ENCODE data around the gene CYP19A1. TPM values are rescaled to one million over a fixed set of nuclear protein-coding genes. Genes with fewer than 3 reads are reported as not detected.

CYP19A1 gene
- total and polyA plus RNA-seq, 2 donors (not counting 1 experiment from before 2014, with no cell fraction given): not detected

- no peaks in the 10 kb centered on the region for H3K4me1 ChIP-seq (ENCODE audit: control insufficient read depth in 2 of 2, insufficient read depth in 2 of 2, low read length in 2 of 2)
- no peak overlapping the region for H3K4me3 ChIP-seq (ENCODE audit: control extremely low read depth in 1 of 5, extremely low read depth in 1 of 5, insufficient read depth in 1 of 5, low read depth in 2 of 5, low read length in 4 of 5)
- ChIA-PET POLR2A (no interaction called here), CTCF (no interaction called here)
- ATAC-seq (ENCODE audit: low read depth) (no peak), DNase-seq (no peak)
- Mint-ChIP-seq H3K4me1 (no peaks in the 10 kb centered on the region), H3K9me3 (ENCODE audit: insufficient read depth) (no peaks in the 10 kb centered on the region), H3K27ac (no peak overlapping the region), H3K4me3 (no peak overlapping the region), H3K27me3 (peaks cover 10% of the 10 kb centered on the region)
- no peak overlapping the region for H3K9ac ChIP-seq (ENCODE audit: low read length)
- 92% methylated on average over 6 of the region's 7 CpGs for WGBS (ENCODE audit: insufficient coverage)
- H3K79me2 ChIP-seq (ENCODE audit: control insufficient read depth, insufficient read depth, low read length): no peaks in the 10 kb centered on the region
- no peak overlapping the region for H3K4me2 ChIP-seq (replicated peaks; ENCODE audit: low read depth, low read length, poor library complexity, severe bottlenecking)
- no peaks in the 10 kb centered on the region for H3K36me3 ChIP-seq (replicated peaks in 1 of 2; ENCODE audit: control extremely low read depth in 1 of 2, control insufficient read depth in 1 of 2, extremely low read depth in 1 of 2, insufficient read depth in 2 of 2, low read length in 1 of 2)
- intact Hi-C loops (cut with micrococcal nuclease): no loop called here
- H3K27me3 ChIP-seq (replicated peaks in 1 of 4; ENCODE audit: control extremely low read depth in 1 of 4, control insufficient read depth in 3 of 4, insufficient read depth in 4 of 4, low read length in 3 of 4): no peaks in the 10 kb centered on the region
- no peaks in the 10 kb centered on the region for H4K20me1 ChIP-seq (ENCODE audit: control insufficient read depth, insufficient read depth, low read length, poor library complexity, severe bottlenecking)
- no peak for TF ChIP-seq EZH2 (IDR thresholded peaks at IDR 0.05; ENCODE audit: borderline replicate concordance, insufficient read depth, low read depth, low read length, poor library complexity, severe bottlenecking)
- TF ChIP-seq, protein P1, sequence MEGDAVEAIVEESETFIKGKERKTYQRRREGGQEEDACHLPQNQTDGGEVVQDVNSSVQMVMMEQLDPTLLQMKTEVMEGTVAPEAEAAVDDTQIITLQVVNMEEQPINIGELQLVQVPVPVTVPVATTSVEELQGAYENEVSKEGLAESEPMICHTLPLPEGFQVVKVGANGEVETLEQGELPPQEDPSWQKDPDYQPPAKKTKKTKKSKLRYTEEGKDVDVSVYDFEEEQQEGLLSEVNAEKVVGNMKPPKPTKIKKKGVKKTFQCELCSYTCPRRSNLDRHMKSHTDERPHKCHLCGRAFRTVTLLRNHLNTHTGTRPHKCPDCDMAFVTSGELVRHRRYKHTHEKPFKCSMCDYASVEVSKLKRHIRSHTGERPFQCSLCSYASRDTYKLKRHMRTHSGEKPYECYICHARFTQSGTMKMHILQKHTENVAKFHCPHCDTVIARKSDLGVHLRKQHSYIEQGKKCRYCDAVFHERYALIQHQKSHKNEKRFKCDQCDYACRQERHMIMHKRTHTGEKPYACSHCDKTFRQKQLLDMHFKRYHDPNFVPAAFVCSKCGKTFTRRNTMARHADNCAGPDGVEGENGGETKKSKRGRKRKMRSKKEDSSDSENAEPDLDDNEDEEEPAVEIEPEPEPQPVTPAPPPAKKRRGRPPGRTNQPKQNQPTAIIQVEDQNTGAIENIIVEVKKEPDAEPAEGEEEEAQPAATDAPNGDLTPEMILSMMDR (IDR thresholded peaks at IDR 0.05): no peak
- H3K27ac ChIP-seq (ENCODE audit: low read length in 2 of 2): no peak overlapping the region
- H2AFZ ChIP-seq (ENCODE audit: insufficient read depth, low read depth, low read length, poor library complexity, severe bottlenecking): no peak overlapping the region
- H3K9me3 ChIP-seq (ENCODE audit: control extremely low read depth in 1 of 3, control insufficient read depth in 2 of 3, insufficient read depth in 1 of 3, low read length in 2 of 3): no peaks in the 10 kb centered on the region
Observed at GRCh38 chr15:51315726-51316125, 22.7 kb downstream of the CYP19A1 start.

DNA sequence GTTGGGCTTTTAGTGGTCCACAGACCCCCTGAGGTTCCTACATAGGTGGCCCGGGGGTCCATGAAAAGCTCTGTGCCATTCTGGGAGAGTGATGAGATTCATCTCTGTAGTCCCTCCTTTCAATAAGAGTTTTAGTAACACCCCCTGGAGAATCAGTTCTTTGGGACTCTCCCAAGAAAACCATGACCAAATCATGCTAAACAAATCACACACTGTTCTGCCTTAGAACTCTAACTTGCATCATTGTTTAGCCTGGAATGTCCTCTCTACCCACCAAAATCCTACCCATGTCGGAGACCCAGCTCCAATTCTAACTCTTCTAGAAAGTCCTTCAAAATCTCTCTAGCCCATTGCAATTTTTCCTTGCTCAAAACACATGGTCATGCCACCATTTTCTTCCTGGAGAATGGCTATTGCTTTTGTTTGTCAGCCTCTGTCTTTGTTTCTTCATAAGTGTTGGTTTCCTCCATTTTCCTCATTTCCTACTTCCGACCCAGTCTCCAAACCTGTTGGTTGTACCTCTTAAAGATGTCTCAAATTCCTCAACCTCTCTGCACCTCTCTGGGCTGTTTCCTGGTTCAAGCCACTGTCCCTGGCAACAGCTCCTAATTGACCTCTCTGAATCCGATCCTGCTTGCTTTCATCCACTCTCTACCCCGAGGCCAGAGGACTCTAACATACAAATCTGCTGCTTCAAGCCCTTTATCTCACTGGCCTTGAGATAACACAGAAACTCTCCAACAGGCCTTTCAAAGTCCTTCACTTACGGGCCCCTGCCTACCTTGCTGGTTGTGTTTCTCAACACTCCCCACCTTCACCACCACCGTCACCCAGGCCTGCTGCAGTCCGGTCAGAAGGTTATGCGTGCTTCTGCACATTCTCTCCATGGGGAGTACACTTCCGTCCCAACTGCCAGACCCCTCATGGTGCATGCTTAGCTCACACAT is 23.7 kb downstream of the CYP19A1 start:
- no peak overlapping the region for H3K4me3 Mint-ChIP-seq
- H3K27ac Mint-ChIP-seq: no peak overlapping the region
- Histone ChIP-seq H3K36me3 (replicated peaks in 1 of 2; ENCODE audit: control extremely low read depth in 1 of 2, control insufficient read depth in 1 of 2, extremely low read depth in 1 of 2, insufficient read depth in 2 of 2, low read length in 1 of 2) (no peaks in the 10 kb centered on the region), H2AFZ (ENCODE audit: insufficient read depth, low read depth, low read length, poor library complexity, severe bottlenecking) (no peak overlapping the region), H3K4me2 (replicated peaks; ENCODE audit: low read depth, low read length, poor library complexity, severe bottlenecking) (no peak overlapping the region), H3K9me3 (ENCODE audit: control extremely low read depth in 1 of 3, control insufficient read depth in 2 of 3, insufficient read depth in 1 of 3, low read length in 2 of 3) (no peaks in the 10 kb centered on the region), H3K79me2 (ENCODE audit: control insufficient read depth, insufficient read depth, low read length) (no peaks in the 10 kb centered on the region), H3K4me1 (ENCODE audit: control insufficient read depth in 2 of 2, insufficient read depth in 2 of 2, low read length in 2 of 2) (no peaks in the 10 kb centered on the region), H3K4me3 (ENCODE audit: control extremely low read depth in 1 of 5, extremely low read depth in 1 of 5, insufficient read depth in 1 of 5, low read depth in 2 of 5, low read length in 4 of 5) (no peak overlapping the region), H3K27ac (ENCODE audit: low read length in 2 of 2) (no peak overlapping the region), H3K9ac (ENCODE audit: low read length) (no peak overlapping the region), H4K20me1 (ENCODE audit: control insufficient read depth, insufficient read depth, low read length, poor library complexity, severe bottlenecking) (no peaks in the 10 kb centered on the region), H3K27me3 (replicated peaks in 1 of 4; ENCODE audit: control extremely low read depth in 1 of 4, control insufficient read depth in 3 of 4, insufficient read depth in 4 of 4, low read length in 3 of 4) (no peaks in the 10 kb centered on the region)
- peaks cover 10% of the 10 kb centered on the region for H3K27me3 Mint-ChIP-seq
- DNase-seq (no peak), ATAC-seq (ENCODE audit: low read depth) (no peak)
- ChIA-PET POLR2A (no interaction called here), CTCF (no interaction called here)
- no peaks in the 10 kb centered on the region for H3K4me1 Mint-ChIP-seq
- intact Hi-C loops (cut with micrococcal nuclease): no loop called here
- TF ChIP-seq, protein P1 (IDR thresholded peaks at IDR 0.05): no peak
- no peak for TF ChIP-seq EZH2 (IDR thresholded peaks at IDR 0.05; ENCODE audit: borderline replicate concordance, insufficient read depth, low read depth, low read length, poor library complexity, severe bottlenecking)
- WGBS (ENCODE audit: insufficient coverage): 94% methylated on average over 9 of the region's 10 CpGs
- H3K9me3 Mint-ChIP-seq (ENCODE audit: insufficient read depth): no peaks in the 10 kb centered on the region
